Kidney epithelial cell (primary cell): ENCODE results near the gene HSPB9. TPM values are rescaled to one million over a fixed set of nuclear protein-coding genes. Genes with fewer than 3 reads are reported as not detected.

Experiments used
- DNase-seq: peaks from one replicate; pipeline ENCODE4 v3.0.0-alpha.2; 2010; ENCODE audit warnings: low read depth
- H3K27me3 ChIP-seq: 2 replicates; pipeline ENCODE4 v1.6.0; 2011; ENCODE audit warnings: low read length; ENCODE audit not compliant: control insufficient read depth, insufficient read depth
- H3K36me3 ChIP-seq: 2 replicates; pipeline ENCODE4 v1.5.1; 2011; ENCODE audit warnings: low read length; ENCODE audit not compliant: control insufficient read depth, insufficient read depth
- H3K4me3 ChIP-seq: 2 replicates; pipeline ENCODE4 v1.5.1; 2011; ENCODE audit warnings: low read depth, mild to moderate bottlenecking, control low read depth, low read length
- CTCF ChIP-seq: IDR thresholded peaks from 2 replicates; pipeline ENCODE4 v1.5.1; 2011; ENCODE audit warnings: mild to moderate bottlenecking, moderate library complexity, low read length, control low read depth, inconsistent platforms; ENCODE audit not compliant: insufficient read depth, poor library complexity, severe bottlenecking
- total RNA-seq: library from RNA; depleted of rRNA; stranded (reverse); fragments of >200 nt; gene quantifications from 2 replicates; pipeline ENCODE4 v1.2.3, GENCODE V29; 2015

HSPB9 gene
- total RNA-seq, 1 donor from 2014 or later = not detected

- Histone ChIP-seq H3K4me3 (peak overlapping the region; percentile 21), H3K27me3 (no peaks in the 10 kb centered on the region), H3K36me3 (no peaks in the 10 kb centered on the region)
- no peak for DNase-seq
- no peak for TF ChIP-seq CTCF
Observed at GRCh38 chr17:42111871-42112551, 10.6 kb upstream of the HSPB9 start.

GRCh38 chr17:42112552-42113176, 9.9 kb upstream of the HSPB9 start, which contains the start of gene DHX58:
Gene DHX58 (minus strand): TSS chr17:42112714. CDS start chr17:42111892, 822 bp downstream.
- Histone ChIP-seq H3K4me3 (peak within 1 kb of the TSS; percentile 21), H3K27me3 (no peaks in the 10 kb centered on the region), H3K36me3 (no peaks in the 10 kb centered on the region)
- no peak for DNase-seq
- TF ChIP-seq CTCF = no peak

- Histone ChIP-seq H3K27me3 (no peaks in the 10 kb centered on the region), H3K4me3 (no peak overlapping the region), H3K36me3 (no peaks in the 10 kb centered on the region)
- TF ChIP-seq CTCF = no peak
- no peak for DNase-seq
Observed at GRCh38 chr17:42113293-42114069, 9.1 kb upstream of the HSPB9 start.

- TF ChIP-seq CTCF = no peak
- no peak overlapping the region for H3K4me3 ChIP-seq
- DNase-seq = no peak
- H3K27me3 ChIP-seq = no peaks in the 10 kb centered on the region
- H3K36me3 ChIP-seq = no peaks in the 10 kb centered on the region
Observed at GRCh38 chr17:42114118-42114517, 8.5 kb upstream of the HSPB9 start.

GRCh38 chr17:42116705-42117396, 5.8 kb upstream of the HSPB9 start:
- no peaks in the 10 kb centered on the region for H3K27me3 ChIP-seq
- no peak for DNase-seq
- no peaks in the 10 kb centered on the region for H3K36me3 ChIP-seq

More at GRCh38 chr17:42116705-42117396, 5.8 kb upstream of the HSPB9 start:
- TF ChIP-seq CTCF = peak; percentile 86
- H3K4me3 ChIP-seq = no peak overlapping the region
